Vagina (tissue), 2 donors: Measurements from ENCODE around the gene SLC38A5.

ENCODE experiments used
- POLR2A ChIP-seq, 2 donors: fragments of 450-650 bp; IDR thresholded peaks; one replicate each; pipeline ENCODE4 v1.6.1; 2017; ENCODE audit warnings: antibody characterized with exemption in 2 of 2, mild to moderate bottlenecking in 2 of 2, moderate library complexity in 2 of 2
- POLR2AphosphoS5 ChIP-seq, 2 donors: sonication (generic); formaldehyde crosslinking; IDR thresholded peaks; one replicate each; pipeline ENCODE4 v1.9.0; 2017; ENCODE audit warnings: antibody characterized with exemption in 2 of 2, mild to moderate bottlenecking in 2 of 2, low read depth in 1 of 2; ENCODE audit not compliant: insufficient read depth in 1 of 2
- TF ChIP-seq, protein P1 (sequence below), 3 experiments: fragments of 450-650 bp in 2 of 3; fragments of 200-600 bp in 1 of 3; sonication (generic) in 1 of 3; IDR thresholded peaks; one replicate each; pipeline ENCODE4 v1.5.1; 2017 to 2019; ENCODE audit warnings: antibody characterized with exemption in 3 of 3, mild to moderate bottlenecking in 2 of 3, moderate library complexity in 2 of 3

DNA sequence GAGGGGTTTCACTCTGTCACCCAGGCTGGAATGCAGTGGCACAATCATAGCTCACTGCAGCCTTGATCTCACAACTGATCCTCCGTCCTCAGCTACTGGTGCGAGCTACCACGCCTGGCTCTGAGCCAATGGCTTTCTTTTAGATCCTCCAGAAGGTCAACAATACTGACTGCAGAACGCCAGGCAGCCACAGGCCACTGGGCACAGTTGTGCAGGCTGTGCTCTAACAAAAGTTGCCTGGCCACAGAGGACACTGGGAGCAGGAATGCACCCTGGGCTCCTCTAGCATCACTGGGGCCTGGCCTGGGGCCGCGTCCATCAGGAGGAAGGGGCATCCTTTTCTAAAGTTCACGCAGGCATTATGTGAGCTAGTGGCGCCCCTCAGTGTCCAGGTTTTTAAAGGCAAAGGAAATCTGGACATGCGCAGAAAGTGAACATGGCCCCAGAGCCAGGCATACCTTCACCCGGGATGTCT, 23.9 kb upstream of the SLC38A5 start:
- TF ChIP-seq, protein P1, sequence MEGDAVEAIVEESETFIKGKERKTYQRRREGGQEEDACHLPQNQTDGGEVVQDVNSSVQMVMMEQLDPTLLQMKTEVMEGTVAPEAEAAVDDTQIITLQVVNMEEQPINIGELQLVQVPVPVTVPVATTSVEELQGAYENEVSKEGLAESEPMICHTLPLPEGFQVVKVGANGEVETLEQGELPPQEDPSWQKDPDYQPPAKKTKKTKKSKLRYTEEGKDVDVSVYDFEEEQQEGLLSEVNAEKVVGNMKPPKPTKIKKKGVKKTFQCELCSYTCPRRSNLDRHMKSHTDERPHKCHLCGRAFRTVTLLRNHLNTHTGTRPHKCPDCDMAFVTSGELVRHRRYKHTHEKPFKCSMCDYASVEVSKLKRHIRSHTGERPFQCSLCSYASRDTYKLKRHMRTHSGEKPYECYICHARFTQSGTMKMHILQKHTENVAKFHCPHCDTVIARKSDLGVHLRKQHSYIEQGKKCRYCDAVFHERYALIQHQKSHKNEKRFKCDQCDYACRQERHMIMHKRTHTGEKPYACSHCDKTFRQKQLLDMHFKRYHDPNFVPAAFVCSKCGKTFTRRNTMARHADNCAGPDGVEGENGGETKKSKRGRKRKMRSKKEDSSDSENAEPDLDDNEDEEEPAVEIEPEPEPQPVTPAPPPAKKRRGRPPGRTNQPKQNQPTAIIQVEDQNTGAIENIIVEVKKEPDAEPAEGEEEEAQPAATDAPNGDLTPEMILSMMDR (IDR thresholded peaks at IDR 0.05): no peak
- TF ChIP-seq POLR2A (IDR thresholded peaks at IDR 0.05) (no peak), POLR2AphosphoS5 (IDR thresholded peaks at IDR 0.05; ENCODE audit: insufficient read depth in 1 of 2, low read depth in 1 of 2) (no peak)
